GM12878 (cell line): ENCODE measurements around the gene MRPS12. TPM values are rescaled to one million over a fixed set of nuclear protein-coding genes. Genes with fewer than 3 reads are reported as not detected.

ENCODE experiments used
- ASH2L ChIP-seq: fragments of 300-600, 200-600 bp; sonication (generic); IDR thresholded peaks from 2 replicates; pipeline ENCODE4 v1.6.1; 2017; ENCODE audit warnings: low read depth, mild to moderate bottlenecking, borderline replicate concordance
- ATF7 ChIP-seq: fragments of 450-650 bp; IDR thresholded peaks from 2 replicates; pipeline ENCODE4 v1.6.1; 2016; ENCODE audit warnings: low read depth, mild to moderate bottlenecking
- CREM ChIP-seq: IDR thresholded peaks from 2 replicates; pipeline ENCODE4 v1.6.1; 2014; ENCODE audit warnings: antibody characterized with exemption, low read depth
- EP300 ChIP-seq, 2 experiments: fragments of 150-350 bp in 1 of 2; IDR thresholded peaks; 2 replicates each; pipeline ENCODE4 v1.6.1; 2011 to 2012; ENCODE audit warnings: low read depth in 2 of 2, low read length in 2 of 2, borderline replicate concordance in 1 of 2, improper control_type of control experiment in 1 of 2, inconsistent platforms in 1 of 2; ENCODE audit not compliant: control insufficient read depth in 1 of 2
- HCFC1 ChIP-seq: fragments of 150-350 bp; IDR thresholded peaks from 2 replicates; pipeline ENCODE4 v1.6.1; 2014; ENCODE audit warnings: low read length
- MEF2A ChIP-seq: IDR thresholded peaks from 2 replicates; pipeline ENCODE4 v1.6.1; 2011; ENCODE audit warnings: low read depth, mild to moderate bottlenecking, low read length, moderate library complexity; ENCODE audit not compliant: insufficient read depth
- NR2C1 ChIP-seq: fragments of 450-650 bp; IDR thresholded peaks from 2 replicates; pipeline ENCODE4 v1.6.1; 2017; ENCODE audit warnings: antibody characterized with exemption, mild to moderate bottlenecking, moderate library complexity
- PML ChIP-seq: IDR thresholded peaks from 2 replicates; pipeline ENCODE4 v1.6.1; 2012; ENCODE audit warnings: low read length, inconsistent platforms
- POLR2AphosphoS2 ChIP-seq: IDR thresholded peaks from 2 replicates; pipeline ENCODE4 v1.6.1; 2011; ENCODE audit warnings: low read depth, mild to moderate bottlenecking, low read length, improper control_type of control experiment, moderate library complexity
- STAT3 ChIP-seq: IDR thresholded peaks from 2 replicates; pipeline ENCODE4 v1.6.1; 2011; ENCODE audit warnings: low read depth, low read length, improper control_type of control experiment
- SUZ12 ChIP-seq: fragments of 200-600 bp; sonication (generic); IDR thresholded peaks from one replicate; pipeline ENCODE4 v1.6.1; 2018; ENCODE audit warnings: antibody characterized with exemption, mild to moderate bottlenecking; ENCODE audit not compliant: unreplicated experiment
- TCF7 ChIP-seq: IDR thresholded peaks from 2 replicates; pipeline ENCODE4 v1.6.1; 2014; ENCODE audit warnings: antibody characterized with exemption, borderline replicate concordance
- polyA plus RNA-seq, 11 experiments: library from polyadenylated mRNA; depleted of rRNA in 4 of 11; unstranded in 6 of 11; stranded (reverse) in 5 of 11; fragments of >200 nt; fragmentation: Nextera tagmentation in 4 of 11; fragmentation: Illumina TruSeq in 1 of 11; extraction: Ambion mirVana in 4 of 11; extraction: Trizol in 1 of 11; gene quantifications; 1 replicate in 1 of 11; 2 replicates in 10 of 11; pipeline versions ENCODE4 v1.2.1 to v1.2.3, GENCODE V29; 2011 to 2016; ENCODE audit warnings: inconsistent platforms in 2 of 11, missing spikeins in 2 of 11, low read depth in 1 of 11
- total RNA-seq, 4 experiments: library from RNA; depleted of rRNA in 3 of 4; stranded (reverse); fragments of >200 nt in 3 of 4; fragmentation: Illumina TruSeq in 1 of 4; extraction: Trizol in 1 of 4; gene quantifications; 2 replicates each; pipeline versions ENCODE4 v1.2.1 to v1.2.3, GENCODE V29; 2013 to 2021
- TF ChIP-seq, protein P1 (sequence below): fragments of 450-650 bp; IDR thresholded peaks from 2 replicates; pipeline ENCODE4 v1.6.1; 2014; ENCODE audit warnings: mild to moderate bottlenecking
- TF ChIP-seq, protein P2 (sequence below): IDR thresholded peaks from 2 replicates; pipeline ENCODE4 v1.6.1; 2011; ENCODE audit warnings: borderline replicate concordance, low read depth, mild to moderate bottlenecking, moderate library complexity, mixed read lengths, low read length; ENCODE audit not compliant: insufficient read depth; ENCODE audit errors: extremely low read length
- TF ChIP-seq, protein P3 (sequence below): fragments of 450-650 bp; IDR thresholded peaks from 2 replicates; pipeline ENCODE4 v1.6.1; 2017; ENCODE audit warnings: mild to moderate bottlenecking
- TF ChIP-seq, protein P4 (sequence below): fragments of 450-650 bp; formaldehyde crosslinking; IDR thresholded peaks from 2 replicates; pipeline ENCODE4 v1.4.0; 2022; ENCODE audit warnings: mild to moderate bottlenecking, moderate library complexity
- TF ChIP-seq, protein P5 (sequence below): IDR thresholded peaks from 2 replicates; pipeline ENCODE4 v1.6.1; 2012; ENCODE audit warnings: low read depth, low read length, improper control_type of control experiment
- TF ChIP-seq, protein P6 (sequence below): IDR thresholded peaks from 2 replicates; pipeline ENCODE4 v1.6.1; 2011; ENCODE audit warnings: low read depth, low read length, improper control_type of control experiment, borderline replicate concordance
- TF ChIP-seq, protein P7 (sequence below): IDR thresholded peaks from 2 replicates; pipeline ENCODE4 v1.6.1; 2012; ENCODE audit warnings: low read depth, low read length, improper control_type of control experiment

Gene MRPS12
- total and polyA plus RNA-seq, 10 of the 15 experiments (the other 5 are each of a cell fraction or from before 2014, with no cell fraction given), result 7.3 to 205 (median 77.3) TPM

DNA sequence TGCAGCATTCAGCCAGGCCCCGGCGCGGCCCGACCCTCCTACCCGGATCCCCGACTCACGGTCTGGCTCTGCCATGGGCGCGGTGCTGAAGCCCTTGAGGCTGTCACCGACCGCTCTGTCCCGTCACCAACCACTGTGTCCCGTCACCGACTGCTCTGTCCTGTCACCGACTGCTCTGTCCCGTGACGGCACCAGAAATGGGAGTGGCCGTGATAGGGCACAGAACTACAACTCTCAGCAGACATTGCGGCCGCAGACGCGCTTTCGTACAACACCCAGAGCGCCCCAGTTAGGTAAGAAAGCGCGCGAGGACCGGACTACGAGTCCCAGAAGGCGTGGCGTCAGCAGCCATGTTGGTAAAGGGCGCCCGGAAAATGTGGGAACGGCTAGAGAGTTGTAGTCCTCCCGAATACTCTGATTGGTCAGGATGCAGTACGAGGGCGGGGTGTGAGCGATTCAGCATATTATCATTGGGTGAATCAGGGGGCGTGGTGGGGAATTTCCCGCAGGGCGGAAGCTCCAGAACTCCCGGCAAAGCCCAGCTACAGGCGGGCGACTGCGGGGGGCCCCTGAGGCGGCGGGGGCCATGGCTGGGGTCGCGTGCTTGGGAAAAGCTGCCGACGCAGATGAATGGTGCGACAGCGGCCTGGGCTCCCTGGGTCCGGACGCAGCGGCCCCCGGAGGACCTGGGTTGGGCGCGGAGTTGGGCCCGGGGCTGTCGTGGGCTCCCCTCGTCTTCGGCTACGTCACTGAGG lies 31.1 kb upstream of the MRPS12 start, which contains the start of the genes NFKBIB and SIRT2 (continued):
- TF ChIP-seq, protein P1, sequence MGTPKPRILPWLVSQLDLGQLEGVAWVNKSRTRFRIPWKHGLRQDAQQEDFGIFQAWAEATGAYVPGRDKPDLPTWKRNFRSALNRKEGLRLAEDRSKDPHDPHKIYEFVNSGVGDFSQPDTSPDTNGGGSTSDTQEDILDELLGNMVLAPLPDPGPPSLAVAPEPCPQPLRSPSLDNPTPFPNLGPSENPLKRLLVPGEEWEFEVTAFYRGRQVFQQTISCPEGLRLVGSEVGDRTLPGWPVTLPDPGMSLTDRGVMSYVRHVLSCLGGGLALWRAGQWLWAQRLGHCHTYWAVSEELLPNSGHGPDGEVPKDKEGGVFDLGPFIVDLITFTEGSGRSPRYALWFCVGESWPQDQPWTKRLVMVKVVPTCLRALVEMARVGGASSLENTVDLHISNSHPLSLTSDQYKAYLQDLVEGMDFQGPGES, result peak; percentile 75
- TF ChIP-seq POLR2AphosphoS2 (0 out of 2 replicates have a peak, but pooled peaks have one; percentile 37), TCF7 (no peak), PML (no peak; the same call in 1 of the 2 replicates), STAT3 (no peak), ATF7 (peak; percentile 52; the same call in 1 of the 2 replicates), ASH2L (no peak), EP300 (IDR thresholded peaks at IDR 0.05; ENCODE audit: borderline replicate concordance in 1 of 2, control insufficient read depth in 1 of 2, low read depth in 2 of 2, low read length in 2 of 2) (no peak), NR2C1 (peak; percentile 80), HCFC1 (peak; percentile 99), MEF2A (no peak), CREM (peak; percentile 99), SUZ12 (no peak)
- TF ChIP-seq, protein P2, sequence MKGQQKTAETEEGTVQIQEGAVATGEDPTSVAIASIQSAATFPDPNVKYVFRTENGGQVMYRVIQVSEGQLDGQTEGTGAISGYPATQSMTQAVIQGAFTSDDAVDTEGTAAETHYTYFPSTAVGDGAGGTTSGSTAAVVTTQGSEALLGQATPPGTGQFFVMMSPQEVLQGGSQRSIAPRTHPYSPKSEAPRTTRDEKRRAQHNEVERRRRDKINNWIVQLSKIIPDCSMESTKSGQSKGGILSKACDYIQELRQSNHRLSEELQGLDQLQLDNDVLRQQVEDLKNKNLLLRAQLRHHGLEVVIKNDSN, result peak; percentile 12
- TF ChIP-seq, protein P3, sequence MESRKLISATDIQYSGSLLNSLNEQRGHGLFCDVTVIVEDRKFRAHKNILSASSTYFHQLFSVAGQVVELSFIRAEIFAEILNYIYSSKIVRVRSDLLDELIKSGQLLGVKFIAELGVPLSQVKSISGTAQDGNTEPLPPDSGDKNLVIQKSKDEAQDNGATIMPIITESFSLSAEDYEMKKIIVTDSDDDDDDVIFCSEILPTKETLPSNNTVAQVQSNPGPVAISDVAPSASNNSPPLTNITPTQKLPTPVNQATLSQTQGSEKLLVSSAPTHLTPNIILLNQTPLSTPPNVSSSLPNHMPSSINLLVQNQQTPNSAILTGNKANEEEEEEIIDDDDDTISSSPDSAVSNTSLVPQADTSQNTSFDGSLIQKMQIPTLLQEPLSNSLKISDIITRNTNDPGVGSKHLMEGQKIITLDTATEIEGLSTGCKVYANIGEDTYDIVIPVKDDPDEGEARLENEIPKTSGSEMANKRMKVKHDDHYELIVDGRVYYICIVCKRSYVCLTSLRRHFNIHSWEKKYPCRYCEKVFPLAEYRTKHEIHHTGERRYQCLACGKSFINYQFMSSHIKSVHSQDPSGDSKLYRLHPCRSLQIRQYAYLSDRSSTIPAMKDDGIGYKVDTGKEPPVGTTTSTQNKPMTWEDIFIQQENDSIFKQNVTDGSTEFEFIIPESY, result no peak
- TF ChIP-seq, protein P4, sequence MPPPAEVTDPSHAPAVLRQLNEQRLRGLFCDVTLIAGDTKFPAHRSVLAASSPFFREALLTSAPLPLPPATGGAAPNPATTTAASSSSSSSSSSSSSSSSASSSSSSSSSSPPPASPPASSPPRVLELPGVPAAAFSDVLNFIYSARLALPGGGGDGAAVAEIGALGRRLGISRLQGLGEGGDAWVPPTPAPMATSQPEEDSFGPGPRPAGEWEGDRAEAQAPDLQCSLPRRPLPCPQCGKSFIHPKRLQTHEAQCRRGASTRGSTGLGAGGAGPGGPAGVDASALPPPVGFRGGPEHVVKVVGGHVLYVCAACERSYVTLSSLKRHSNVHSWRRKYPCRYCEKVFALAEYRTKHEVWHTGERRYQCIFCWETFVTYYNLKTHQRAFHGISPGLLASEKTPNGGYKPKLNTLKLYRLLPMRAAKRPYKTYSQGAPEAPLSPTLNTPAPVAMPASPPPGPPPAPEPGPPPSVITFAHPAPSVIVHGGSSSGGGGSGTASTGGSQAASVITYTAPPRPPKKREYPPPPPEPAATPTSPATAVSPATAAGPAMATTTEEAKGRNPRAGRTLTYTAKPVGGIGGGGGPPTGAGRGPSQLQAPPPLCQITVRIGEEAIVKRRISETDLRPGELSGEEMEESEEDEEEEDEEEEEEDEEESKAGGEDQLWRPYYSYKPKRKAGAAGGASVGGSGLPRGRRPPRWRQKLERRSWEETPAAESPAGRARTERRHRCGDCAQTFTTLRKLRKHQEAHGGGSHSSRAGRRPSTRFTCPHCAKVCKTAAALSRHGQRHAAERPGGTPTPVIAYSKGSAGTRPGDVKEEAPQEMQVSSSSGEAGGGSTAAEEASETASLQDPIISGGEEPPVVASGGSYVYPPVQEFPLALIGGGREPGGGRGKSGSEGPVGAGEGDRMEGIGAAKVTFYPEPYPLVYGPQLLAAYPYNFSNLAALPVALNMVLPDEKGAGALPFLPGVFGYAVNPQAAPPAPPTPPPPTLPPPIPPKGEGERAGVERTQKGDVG (CRISPR knock-in tag), result no peak
- TF ChIP-seq, protein P5, sequence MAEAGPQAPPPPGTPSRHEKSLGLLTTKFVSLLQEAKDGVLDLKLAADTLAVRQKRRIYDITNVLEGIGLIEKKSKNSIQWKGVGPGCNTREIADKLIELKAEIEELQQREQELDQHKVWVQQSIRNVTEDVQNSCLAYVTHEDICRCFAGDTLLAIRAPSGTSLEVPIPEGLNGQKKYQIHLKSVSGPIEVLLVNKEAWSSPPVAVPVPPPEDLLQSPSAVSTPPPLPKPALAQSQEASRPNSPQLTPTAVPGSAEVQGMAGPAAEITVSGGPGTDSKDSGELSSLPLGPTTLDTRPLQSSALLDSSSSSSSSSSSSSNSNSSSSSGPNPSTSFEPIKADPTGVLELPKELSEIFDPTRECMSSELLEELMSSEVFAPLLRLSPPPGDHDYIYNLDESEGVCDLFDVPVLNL, result peak; percentile 46; the same call in 1 of the 2 replicates
- TF ChIP-seq, protein P6, sequence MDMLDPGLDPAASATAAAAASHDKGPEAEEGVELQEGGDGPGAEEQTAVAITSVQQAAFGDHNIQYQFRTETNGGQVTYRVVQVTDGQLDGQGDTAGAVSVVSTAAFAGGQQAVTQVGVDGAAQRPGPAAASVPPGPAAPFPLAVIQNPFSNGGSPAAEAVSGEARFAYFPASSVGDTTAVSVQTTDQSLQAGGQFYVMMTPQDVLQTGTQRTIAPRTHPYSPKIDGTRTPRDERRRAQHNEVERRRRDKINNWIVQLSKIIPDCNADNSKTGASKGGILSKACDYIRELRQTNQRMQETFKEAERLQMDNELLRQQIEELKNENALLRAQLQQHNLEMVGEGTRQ, result no peak; the same call in 1 of the 2 replicates
- TF ChIP-seq, protein P7, sequence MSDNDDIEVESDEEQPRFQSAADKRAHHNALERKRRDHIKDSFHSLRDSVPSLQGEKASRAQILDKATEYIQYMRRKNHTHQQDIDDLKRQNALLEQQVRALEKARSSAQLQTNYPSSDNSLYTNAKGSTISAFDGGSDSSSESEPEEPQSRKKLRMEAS, result 0 out of 2 replicates have a peak, but pooled peaks have one; percentile 7
